Activated CD4-positive, alpha-beta T cell treated with anti-CD3 and anti-CD28 coated beads, Interleukin-2, amount 50 U/mL, for 4 hours (primary cell): ENCODE measurements around the gene ARHGAP22.

Experiments
- DNase-seq, 2 experiments: peaks; one replicate each; pipeline ENCODE4 v3.0.0-alpha.2; 2020

ARHGAP22 gene

DNA sequence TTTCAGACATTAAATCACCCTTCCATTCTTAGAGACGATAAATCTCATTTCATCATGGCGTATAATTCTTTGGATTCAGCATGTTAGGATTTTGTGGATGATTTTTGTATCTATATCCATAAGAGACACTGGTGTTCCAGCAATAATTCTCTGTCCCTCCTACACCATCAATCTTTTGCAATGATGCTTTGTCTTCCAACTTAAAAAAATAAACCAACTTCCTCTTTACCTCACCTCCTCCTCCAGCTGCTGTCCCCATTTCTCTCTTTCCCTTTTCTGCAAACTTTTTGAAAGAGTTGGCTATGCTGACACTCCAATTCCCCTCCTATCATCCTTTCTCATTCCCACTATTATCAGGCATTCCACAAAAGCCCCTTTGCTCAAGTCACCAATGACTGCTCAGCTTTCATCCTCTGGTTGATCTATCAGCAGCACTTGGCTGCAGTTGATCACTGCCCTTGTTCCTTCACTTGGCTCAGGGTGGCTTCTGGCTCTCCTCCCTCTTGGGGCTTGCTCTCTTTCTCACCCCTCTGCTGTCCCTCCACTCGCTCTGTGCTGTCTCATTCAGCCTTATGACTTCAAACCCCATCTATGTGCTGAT lies 130.0 kb downstream of the ARHGAP22 start:
- no peak for DNase-seq

DNA sequence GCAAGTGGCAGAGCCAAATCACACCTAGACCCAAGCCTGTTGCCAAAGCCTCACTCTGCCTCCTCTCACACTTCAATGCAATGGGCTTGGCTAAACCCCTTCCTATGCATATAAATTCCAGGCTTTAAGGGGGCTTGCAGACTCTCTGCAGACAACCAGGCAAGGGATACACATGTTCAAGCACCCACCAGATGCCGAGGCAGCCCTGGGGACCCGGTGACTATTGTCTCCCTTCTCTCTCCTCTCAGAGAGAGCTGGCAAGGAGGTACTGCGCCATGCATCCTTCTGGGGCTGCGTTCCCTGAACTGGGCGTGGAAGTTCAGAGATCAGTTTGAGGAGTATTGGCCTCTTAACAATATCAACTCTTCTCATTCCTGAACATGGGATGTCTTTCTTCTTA lies 131.2 kb downstream of the ARHGAP22 start:
- no peak for DNase-seq

DNA sequence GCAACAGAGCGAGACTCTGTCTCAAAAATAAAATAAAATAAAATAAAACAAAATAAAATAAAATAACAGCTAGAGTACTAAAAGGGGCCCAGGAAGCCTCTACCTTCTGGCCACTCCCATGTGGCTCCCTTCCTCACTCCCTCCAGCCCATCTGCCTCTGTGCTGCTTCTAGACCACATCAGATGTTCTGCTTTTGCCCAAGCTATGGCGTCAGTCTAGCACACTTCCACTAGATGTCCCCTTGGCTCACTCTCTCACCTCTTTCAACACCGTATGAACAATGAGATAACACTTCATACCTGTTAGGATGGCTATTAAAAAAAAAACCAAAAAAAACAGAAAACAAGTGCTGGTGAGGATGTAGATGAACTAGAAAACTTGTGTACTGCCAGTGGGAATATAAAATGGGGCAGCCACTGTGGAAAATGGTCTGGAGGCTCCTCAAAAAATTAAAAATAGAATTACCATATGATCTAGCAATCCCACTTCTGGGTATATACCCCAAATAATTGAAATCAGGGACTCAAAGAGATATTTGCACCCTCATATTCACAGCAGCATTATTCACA lies 132.3 kb downstream of the ARHGAP22 start:
- DNase-seq = no peak

DNA sequence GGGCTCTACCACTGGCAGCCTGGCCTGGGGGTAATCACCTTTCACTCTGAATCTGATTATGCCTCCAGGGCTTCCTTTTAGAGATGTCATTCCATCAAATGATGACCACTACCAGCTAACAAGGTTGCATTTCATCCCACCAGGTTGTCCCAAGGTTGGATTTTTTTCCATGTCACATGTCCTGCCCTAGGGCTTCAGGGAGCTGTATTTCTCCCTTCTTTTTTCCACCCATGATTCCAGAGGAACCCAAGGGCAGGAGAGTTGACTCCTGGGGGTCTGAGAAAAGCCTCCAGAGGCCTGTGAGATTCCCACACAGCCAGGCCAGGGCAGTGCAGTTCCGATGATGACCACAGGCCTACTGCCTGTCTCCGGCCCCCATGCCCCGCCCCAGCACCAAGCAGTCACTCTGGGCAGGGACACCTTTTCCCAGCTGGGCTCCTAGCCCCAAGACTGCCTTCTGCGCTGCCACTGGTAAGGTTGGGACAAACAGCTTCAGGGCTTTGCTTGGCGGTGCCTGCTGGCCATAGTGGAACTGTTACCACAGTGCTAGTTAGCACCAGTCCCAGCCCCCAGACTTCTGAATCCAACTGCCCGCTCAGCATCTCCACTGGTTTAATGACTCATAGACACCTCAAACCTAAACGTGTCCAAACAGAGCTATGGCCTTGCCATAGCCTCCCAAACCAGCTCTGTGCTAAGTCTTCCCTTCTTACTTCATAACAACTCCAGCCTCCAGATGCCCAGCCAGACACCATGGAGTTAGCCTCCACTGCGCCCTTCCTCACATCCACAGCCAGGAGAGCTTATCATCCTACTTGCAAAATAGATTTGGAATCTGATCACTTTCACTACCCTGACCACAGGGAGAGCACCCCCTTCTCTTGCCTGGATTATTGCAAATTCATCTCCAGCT lies 133.7 kb downstream of the ARHGAP22 start:
- no peak for DNase-seq

DNA sequence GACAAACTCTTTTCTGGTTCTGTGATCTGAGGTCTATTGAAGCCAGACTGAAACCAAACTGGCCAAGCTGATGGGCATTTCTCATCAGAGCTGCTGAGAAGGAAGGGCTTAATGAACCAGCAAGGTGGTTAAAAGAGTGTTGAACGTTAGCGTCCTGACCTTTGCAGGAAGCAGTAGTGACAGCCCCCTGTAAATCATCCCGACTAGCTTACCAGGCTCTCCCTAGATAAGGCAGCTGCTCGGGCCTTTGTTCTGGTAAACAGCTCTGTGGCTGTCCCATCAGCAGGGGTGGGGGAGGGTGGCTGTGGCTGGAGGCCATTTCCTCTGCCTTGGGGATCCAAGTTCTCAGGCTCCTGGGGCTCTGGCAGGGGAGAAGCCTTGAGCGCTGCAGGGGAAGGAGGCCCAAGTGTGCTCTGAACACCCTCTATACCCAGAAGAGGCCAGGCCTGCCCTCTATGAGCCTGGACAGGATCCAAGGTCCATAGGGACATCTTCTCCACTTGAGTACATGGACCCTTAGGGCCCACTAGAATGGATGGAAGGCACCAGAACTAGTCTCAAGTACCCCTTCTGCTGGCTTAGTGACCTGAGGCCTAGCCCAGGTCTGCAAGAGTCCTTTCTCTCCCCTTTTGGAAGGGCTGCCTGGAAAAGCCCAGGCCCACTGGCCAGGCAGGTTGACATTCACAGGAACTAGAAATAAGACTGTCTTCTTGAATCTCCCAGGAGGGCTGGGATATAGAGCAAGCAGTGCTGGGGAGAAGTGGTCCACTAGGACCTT lies 134.6 kb downstream of the ARHGAP22 start:
- no peak for DNase-seq

DNA sequence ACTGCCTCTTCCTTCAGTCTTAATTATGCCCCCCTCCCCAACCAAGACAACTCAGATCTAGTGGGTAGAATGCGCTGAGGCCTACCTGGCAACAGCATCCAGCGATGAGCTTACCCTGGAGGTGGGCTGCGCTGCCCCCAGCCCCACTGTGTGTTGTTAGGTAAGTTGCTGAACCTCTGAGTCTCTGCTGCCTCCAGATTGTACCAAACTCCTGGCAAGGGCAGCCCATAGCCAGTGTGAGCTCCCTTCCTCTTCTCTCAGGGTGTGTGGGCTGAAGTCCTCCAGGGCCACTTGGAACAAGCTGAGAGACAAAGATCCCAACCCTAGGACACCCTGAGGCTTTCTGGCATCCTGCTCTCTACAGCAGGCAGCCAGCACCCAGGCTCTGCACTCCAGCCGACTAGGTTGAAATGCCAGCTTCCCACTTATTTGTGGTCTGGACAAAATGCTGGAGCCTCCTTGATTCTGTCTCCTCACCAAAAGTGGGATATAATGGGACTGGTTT lies 135.3 kb downstream of the ARHGAP22 start:
- no peak for DNase-seq

DNA sequence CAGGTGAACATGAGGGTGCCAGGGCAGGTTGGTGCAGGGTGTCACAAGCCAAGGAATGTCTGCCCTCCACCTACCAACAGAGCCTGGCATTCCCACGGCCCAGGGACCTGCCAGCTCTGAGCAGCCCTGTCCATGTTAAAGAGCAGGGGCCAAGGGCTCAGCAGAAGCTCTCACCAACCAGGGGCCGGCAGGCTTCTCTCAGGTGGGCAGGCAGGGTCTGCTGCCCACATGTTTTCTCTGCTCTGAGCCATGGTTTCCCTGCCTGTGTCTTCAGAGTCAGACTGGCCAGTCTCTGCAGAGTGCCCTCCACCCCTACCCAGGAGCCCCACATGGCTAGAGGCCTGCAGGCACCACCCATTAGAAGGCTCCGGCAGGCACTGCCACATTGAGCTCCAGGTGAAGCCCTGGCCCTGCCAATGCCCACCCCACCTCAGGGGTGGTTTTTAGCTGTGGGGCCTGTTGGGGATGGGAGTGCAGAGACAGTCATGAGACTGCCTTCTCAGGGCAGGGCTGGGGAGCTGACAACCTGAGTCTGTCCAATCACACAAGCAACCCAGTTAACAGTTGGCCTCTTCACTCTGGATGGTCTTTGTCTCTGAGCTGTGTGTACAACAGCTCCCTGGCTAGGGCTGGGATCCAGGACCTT lies 135.9 kb downstream of the ARHGAP22 start:
- no peak for DNase-seq

DNA sequence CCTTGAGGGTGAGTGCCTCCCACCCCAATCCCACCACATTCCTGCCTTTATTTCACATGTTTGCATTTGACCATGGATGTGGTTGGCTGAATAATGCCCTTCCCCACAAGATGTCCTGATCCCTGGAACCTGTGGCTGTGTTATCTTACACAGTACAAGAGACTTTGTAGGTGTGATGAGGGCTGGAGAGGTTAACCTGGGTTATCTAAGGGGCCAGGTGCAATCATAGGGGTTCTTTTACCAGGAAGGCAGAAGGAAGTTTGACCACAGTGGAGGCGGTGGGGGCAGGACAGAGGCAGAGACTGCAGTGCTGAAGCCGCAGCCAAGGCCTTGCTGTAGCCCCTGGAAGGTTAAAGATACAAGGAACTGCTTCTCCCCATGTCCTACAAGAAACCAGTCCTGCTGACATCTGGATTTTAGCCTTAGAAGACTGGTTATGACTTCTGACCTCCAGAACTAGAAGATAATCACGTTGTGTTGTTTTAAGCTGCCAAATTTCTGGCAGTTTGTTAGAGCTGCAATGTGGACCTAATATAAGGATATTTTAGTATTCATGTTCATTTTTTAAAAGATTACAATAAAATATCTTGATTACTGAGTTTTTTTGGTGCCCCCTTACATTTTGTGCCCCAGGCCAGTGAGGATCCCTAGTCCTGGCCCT lies 136.6 kb downstream of the ARHGAP22 start:
- no peak for DNase-seq

DNA sequence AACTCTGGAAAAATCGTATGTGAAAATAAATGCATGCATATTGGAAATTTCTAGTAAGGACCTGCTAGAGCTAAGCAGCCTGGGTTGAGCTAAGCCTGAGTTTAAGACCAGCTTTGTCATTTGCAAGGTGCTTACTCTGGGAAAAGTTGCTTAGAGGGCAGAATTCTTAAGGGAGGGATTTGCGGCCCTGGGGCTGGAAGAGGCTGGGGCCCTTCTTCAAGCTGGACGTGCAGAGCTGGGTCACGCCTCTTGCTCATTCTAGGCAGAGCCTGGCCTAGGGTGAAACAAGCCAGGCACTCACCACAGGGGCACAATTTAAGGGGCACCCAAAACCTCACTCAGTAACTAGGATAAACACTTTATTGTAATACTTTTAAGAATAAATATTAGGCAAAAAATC lies 137.2 kb downstream of the ARHGAP22 start:
- no peak for DNase-seq

DNA sequence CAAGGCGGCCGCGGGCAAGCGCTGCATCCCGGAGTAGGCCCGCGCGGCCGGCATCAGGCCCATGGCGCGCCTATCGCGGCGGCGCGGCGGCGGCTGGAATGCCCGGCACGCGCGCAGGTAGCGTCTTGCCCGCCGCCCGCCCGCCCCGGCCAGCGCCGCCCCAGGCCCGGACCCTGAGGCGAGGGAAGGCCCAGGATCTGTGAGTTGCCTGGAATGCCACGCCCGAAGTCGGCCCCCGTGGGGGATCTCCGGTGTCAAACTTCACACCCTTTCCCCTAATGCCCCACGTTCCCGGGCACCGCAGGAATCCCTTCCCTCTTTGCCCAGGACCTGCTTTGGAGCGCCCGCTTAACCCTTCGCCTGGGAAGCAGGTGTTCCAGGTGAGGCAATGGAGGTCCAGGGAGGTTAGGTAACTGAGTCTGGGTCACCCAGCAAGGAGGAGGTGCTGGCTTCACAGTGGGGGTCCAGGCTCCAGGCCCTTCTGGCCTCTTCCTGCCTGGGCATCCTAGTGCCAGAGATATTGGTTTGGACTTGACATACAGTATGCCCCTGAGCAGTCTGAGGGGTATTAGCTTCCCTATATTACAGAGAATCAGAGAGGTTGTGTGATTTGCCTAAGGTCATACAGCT lies 138.1 kb downstream of the ARHGAP22 start:
- DNase-seq = no peak

DNA sequence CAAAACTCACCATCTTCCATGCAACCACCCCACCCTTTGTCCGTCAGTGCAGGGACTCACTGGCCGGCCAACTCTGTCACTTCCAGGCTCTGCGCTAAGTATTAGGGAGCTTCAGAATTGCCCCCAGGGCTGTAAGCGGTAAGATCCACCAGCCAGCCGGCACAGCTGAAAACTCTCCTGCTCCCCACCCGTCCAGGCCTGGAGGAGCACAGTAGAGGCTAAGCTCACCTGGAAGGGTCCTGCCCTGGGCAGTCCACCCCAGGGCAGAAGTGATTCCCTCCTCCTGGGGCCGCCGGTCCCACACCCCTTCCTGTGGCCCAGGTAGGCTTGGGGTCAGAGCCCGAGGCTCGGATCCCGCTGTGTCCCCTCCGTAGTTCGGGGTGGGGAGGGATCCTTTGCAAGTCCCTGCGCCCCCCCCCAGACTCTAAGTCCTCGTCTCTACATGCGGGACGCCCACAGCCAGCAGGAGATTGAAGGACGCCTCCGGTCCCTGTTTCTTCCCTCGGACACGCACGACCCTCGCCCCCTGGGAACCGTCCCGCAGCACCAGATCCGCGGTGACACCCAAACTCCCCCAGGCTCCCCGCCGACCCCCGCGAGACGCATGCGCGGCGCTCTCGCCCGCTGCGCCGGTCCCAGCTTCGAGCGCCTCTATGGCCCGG lies 138.9 kb downstream of the ARHGAP22 start:
- DNase-seq = no peak

DNA sequence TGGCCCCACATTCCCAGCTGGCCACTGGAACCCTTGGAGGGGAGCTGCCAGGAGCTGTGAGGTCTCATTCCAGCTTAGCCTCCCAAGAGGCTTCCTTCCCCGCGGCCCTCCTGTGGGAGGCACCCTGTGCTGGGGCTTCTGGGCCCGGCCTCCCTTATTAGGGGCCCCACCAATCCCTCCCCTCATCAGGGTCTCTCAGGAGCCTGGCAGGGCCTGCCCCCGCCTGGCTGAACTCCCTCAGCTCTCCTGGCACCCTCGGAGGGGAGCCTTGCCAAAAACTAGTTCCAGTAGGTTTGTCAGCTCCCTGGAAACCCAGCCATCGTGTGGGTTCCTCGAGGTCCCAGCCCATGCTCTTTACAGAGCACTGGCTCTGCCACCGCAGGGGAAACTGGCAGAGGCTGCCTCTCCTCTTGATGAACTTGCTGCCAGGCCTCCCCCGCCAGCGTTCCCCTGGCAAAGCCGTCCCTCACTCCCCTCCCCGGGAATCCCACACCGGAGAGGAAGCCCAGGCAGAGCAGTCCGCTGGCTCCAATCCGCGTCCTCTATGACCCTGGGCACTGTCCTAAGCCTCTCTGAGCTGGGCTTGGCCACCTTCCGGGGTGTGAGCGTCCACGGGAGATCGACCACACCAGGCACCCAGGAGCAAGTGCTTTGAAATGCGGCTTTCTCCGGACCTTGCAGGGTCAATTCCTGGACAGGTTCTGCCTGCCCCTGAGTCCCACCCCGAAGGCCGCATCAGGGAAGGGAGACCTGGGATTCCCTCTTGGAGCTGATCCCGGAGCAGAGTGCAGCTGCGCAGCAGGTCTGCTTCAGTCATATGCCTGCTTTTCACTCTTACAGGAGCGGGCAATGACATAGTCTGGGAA lies 139.8 kb downstream of the ARHGAP22 start:
- no peak for DNase-seq

DNA sequence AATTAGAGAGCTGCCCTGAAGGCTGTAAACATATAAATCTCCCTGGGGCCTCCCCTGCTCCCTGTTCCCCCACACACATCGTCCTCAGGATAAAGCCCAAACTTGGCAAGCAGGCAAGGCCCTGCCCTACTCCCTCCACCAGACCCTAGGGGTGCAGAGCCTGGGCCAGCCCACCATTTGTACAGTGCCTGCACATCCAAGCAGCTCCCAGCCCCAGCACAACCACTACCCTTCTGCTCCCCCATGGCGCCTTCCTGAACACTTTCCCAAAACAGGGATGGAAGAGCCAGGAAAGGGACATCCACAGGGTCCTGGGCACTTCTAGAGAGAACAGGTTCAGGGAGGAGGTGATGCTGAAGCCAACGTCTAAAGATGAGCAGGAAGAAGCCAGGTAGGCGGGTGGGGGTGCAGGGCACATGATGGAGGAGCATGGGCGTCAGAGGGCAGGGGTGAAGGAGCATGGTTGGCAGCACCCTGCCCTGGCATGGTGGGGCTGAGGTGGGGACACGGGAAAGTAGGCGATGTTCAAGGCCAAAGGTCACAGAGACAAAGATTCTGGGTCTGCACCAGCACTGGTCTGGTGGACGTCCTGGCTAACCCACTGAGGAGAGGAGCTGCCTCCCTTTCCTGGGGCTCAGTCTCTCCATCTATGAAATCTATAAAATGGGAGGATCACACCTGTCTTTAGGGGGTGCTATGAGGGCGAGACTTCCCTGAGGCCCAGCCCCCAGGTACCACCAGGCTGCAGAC lies 140.6 kb downstream of the ARHGAP22 start:
- DNase-seq = no peak

DNA sequence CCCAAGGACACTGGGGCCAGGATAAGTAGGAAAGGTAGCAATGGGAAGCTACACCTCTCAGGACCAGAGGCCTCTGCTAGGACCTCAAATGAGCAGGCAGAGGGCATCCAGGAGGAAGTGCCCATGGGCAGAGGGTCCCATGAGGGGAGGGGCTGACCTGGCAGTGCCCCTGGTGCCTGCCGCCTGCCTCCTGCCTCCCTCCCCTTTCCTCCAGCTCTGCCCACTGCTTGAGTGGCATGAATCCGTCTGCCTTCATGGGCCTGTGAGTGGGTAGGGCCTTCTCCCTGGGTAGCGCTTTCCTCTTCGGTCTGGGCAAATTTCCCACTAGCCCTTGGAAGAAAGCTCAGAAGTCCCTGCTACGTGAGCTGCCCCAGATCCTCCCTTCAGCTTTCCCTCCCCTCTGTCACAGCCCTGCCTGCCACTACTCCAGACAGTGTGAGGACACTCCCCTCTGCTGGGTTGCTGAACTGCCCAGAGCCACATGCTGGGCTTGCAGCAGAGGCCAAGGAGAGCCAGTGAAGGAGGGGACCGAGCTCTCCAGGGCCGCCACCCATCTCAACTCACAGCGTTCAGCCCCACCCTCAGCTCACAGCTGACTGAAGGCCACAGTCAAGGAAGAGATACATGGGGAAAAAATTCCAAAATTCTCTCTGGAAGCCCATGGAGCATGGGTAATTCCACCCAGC lies 141.4 kb downstream of the ARHGAP22 start:
- no peak for DNase-seq

DNA sequence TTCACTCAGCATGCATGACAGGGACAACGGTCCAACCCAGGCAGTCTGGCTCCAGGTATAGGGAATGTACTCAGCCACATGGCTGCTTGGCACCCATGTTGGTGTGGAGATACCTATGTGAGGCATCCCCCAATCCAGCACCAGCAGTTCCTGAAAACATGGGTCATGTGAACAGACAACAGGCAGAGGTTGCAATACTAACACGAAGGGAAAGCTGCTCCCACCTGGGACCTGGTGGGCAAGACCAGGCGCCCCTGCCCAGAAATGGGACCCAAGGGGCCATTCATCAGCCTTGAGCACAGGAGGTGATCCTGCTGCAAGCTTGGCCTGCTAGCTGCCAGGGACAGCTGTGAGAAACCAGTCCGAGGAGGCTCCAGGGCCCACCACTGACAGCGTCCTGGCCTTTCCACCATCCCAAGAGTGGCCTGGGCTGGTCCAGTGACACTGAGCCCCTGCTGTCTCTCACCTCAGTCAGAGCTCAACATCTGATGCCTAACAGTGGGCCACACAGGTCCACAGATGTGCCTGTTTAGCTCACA lies 142.3 kb downstream of the ARHGAP22 start:
- no peak for DNase-seq

DNA sequence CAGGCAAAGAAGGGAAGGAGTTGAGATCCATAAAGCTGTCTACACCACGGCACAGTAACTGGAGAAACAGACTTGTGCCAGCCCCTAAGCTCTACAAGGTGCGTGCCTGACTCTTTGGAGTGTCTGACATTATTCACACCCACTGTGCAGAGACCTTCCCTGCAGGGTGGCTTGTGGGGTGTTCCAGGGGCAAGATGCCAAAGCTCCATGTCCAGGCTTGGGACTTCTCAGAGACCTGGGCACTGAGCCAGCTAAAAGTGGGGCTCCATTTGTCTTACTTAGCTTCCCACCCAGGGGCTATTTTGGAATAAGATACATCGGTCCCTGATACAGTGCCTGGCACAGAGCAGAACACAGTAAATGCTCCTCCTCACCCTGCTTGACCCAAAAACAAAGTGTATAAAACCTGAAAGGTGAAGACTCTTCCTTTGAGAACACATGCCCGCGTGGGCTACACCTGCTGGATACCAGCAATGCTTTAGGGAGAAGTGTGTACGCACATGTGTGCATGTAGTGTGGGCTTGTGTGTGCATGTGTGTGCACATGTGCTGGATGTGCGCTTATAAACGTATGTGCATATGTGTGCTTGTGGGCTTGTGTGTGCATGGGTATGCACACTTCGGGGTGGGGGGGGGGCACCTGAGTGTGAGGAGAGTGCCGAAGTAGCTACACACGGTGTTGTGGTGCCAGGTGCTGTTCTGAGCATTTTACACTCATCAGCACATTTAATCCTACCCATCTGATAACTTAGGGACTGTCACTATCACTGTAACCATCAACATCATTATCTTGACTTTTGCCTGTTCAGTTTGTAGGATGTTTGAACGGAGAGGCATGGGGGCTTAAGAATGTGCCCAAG lies 143.0 kb downstream of the ARHGAP22 start:
- no peak for DNase-seq

DNA sequence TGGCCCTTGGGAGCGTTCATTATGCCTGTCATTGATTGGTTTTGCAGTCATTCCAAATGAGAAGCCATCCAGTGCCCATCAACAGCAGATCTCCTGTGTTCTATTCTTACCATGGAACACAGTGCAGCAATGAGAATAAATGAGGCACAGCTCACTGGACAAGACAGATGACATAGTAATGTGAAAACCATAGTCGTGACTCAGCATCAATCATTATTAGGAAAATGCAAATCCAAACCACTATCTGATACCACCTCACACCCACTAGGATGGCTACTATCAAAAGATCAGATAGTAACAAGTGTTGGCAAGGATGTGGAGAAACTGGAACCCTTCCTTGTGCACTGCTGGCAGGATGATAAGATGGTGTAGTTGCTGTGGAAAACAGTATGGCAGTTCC lies 144.7 kb downstream of the ARHGAP22 start:
- DNase-seq = no peak
